IMR-90 (cell line): ENCODE data around the gene CKLF. TPM values are rescaled to one million over a fixed set of nuclear protein-coding genes. Genes with fewer than 3 reads are reported as not detected.
A peak's percentile ranks its signal among the peaks of the same experiment; 100 is the strongest.

Experiments
- ATAC-seq: fragments of 200-7000 bp; cut with Tn5 transposase; 2 replicates; pipeline ENCODE4 v1.9.1; 2020; ENCODE audit warnings: low read depth, mild to moderate bottlenecking, moderate library complexity
- BruUV-seq: library from RNA; stranded (reverse); fragments of 400-500 nt; replicated peaks from 2 replicates; lab custom pipeline; 2021; lab: Mats Ljungman, UMichigan
- CTCF ChIA-PET: fragments of 300-600 bp; formaldehyde crosslinking; extraction: SDS; loops from one replicate; lab custom pipeline; 2021; ENCODE audit warnings: antibody characterized with exemption; lab: Yijun Ruan, JAX
- POLR2A ChIA-PET: fragments of 300-600 bp; sonication (Branson Sonifier 250); formaldehyde crosslinking; loops from one replicate; lab custom pipeline; 2022; ENCODE audit warnings: antibody characterized with exemption; ENCODE audit not compliant: unreplicated experiment; lab: Charles Lee
- DNase-seq: peaks from one replicate; pipeline ENCODE4 v3.0.0; 2013
- H2AFZ ChIP-seq: replicated peaks from 2 replicates; pipeline ENCODE3; 2013; ENCODE audit warnings: low read length, mild to moderate bottlenecking; ENCODE audit not compliant: poor library complexity
- H2AK5ac ChIP-seq: 2 replicates; pipeline ENCODE4 v1.6.1; 2013; ENCODE audit warnings: low read depth, low read length, inconsistent platforms
- H2AK9ac ChIP-seq: replicated peaks from 2 replicates; pipeline ENCODE3; 2013; ENCODE audit warnings: mild to moderate bottlenecking, low read depth, low read length, moderate library complexity; ENCODE audit not compliant: poor library complexity
- H2BK120ac ChIP-seq: 2 replicates; pipeline ENCODE4 v1.6.1; 2013; ENCODE audit warnings: low read depth, low read length, inconsistent platforms
- H2BK15ac ChIP-seq: 3 replicates; pipeline ENCODE4 v1.6.1; 2013; ENCODE audit warnings: low read depth, low read length, inconsistent platforms
- H2BK20ac ChIP-seq: 2 replicates; pipeline ENCODE4 v1.6.1; 2013; ENCODE audit warnings: low read depth, mild to moderate bottlenecking, inconsistent platforms, low read length, moderate library complexity
- H2BK5ac ChIP-seq: 2 replicates; pipeline ENCODE4 v1.6.1; 2013; ENCODE audit warnings: mild to moderate bottlenecking, low read depth, low read length, inconsistent platforms; ENCODE audit not compliant: poor library complexity, severe bottlenecking
- H3K14ac ChIP-seq: replicated peaks from 2 replicates; pipeline ENCODE4 v1.6.1; 2013; ENCODE audit warnings: low read depth, low read length, inconsistent platforms
- H3K18ac ChIP-seq: 2 replicates; pipeline ENCODE4 v1.6.1; 2013; ENCODE audit warnings: low read depth, low read length, control low read depth
- H3K23ac ChIP-seq: 2 replicates; pipeline ENCODE4 v1.6.1; 2013; ENCODE audit warnings: low read depth, low read length, inconsistent platforms
- H3K27ac ChIP-seq: 2 replicates; pipeline ENCODE4 v1.5.1; 2013; ENCODE audit warnings: mild to moderate bottlenecking, control low read depth, low read length; ENCODE audit not compliant: insufficient read depth
- H3K27me3 ChIP-seq: 2 replicates; pipeline ENCODE4 v1.6.1; 2013; ENCODE audit warnings: low read length; ENCODE audit not compliant: control insufficient read depth, insufficient read depth
- H3K36me3 ChIP-seq: 2 replicates; pipeline ENCODE4 v1.6.1; 2013; ENCODE audit warnings: low read length, mixed read lengths; ENCODE audit not compliant: control insufficient read depth, insufficient read depth
- H3K4ac ChIP-seq: 2 replicates; pipeline ENCODE4 v1.6.1; 2013; ENCODE audit warnings: low read depth, low read length, inconsistent platforms
- H3K4me1 ChIP-seq: 2 replicates; pipeline ENCODE4 v1.6.1; 2013; ENCODE audit warnings: low read length, mixed read lengths; ENCODE audit not compliant: control insufficient read depth, insufficient read depth
- H3K4me2 ChIP-seq: 2 replicates; pipeline ENCODE4 v1.6.1; 2013; ENCODE audit warnings: low read depth, mild to moderate bottlenecking, control low read depth, low read length, moderate library complexity
- H3K4me3 ChIP-seq: 2 replicates; pipeline ENCODE4 v1.5.1; 2013; ENCODE audit warnings: low read depth, mild to moderate bottlenecking, control low read depth, low read length, moderate library complexity; ENCODE audit not compliant: insufficient read depth
- H3K56ac ChIP-seq: 2 replicates; pipeline ENCODE4 v1.6.1; 2013; ENCODE audit warnings: low read length, inconsistent platforms; ENCODE audit not compliant: insufficient read depth; ENCODE audit errors: extremely low read depth
- H3K79me1 ChIP-seq, 2 experiments: 2 replicates each; pipeline ENCODE4 v1.6.1; 2013; ENCODE audit warnings: low read length in 2 of 2, inconsistent platforms in 1 of 2, low read depth in 1 of 2
- H3K9ac ChIP-seq: 2 replicates; pipeline ENCODE4 v1.6.1; 2013; ENCODE audit warnings: low read depth, low read length, control low read depth
- H3K9me1 ChIP-seq: 2 replicates; pipeline ENCODE4 v1.6.1; 2013; ENCODE audit warnings: low read length, inconsistent platforms; ENCODE audit not compliant: insufficient read depth
- H3K9me3 ChIP-seq: 2 replicates; pipeline ENCODE4 v1.6.1; 2013; ENCODE audit warnings: low read length; ENCODE audit not compliant: control insufficient read depth, insufficient read depth
- H4K20me1 ChIP-seq: 2 replicates; pipeline ENCODE4 v1.6.1; 2013; ENCODE audit warnings: low read length, inconsistent platforms; ENCODE audit not compliant: insufficient read depth
- H4K5ac ChIP-seq: 2 replicates; pipeline ENCODE4 v1.6.1; 2013; ENCODE audit warnings: mild to moderate bottlenecking, low read depth, low read length, control low read depth
- H4K8ac ChIP-seq, 2 experiments: 2 replicates each; pipeline ENCODE4 v1.6.1; 2013; ENCODE audit warnings: low read depth in 2 of 2, low read length in 2 of 2, control low read depth in 1 of 2, inconsistent platforms in 1 of 2
- H4K91ac ChIP-seq: 2 replicates; pipeline ENCODE4 v1.6.1; 2013; ENCODE audit warnings: low read depth, low read length, inconsistent platforms; ENCODE audit not compliant: insufficient read depth
- CHD1 ChIP-seq: IDR thresholded peaks from 2 replicates; pipeline ENCODE4 v1.6.1; 2012; ENCODE audit warnings: low read depth, low read length, improper control_type of control experiment
- FOS ChIP-seq: fragments of 150-350 bp; IDR thresholded peaks from 2 replicates; pipeline ENCODE4 v1.6.1; 2016; ENCODE audit warnings: low read depth, low read length
- MAFK ChIP-seq: IDR thresholded peaks from 2 replicates; pipeline ENCODE4 v1.6.1; 2012; ENCODE audit warnings: low read depth, low read length, improper control_type of control experiment
- NFE2L2 ChIP-seq: fragments of 150-350 bp; IDR thresholded peaks from 2 replicates; pipeline ENCODE4 v1.6.1; 2016; ENCODE audit warnings: low read depth, mild to moderate bottlenecking, low read length
- RAD21 ChIP-seq: IDR thresholded peaks from 2 replicates; pipeline ENCODE4 v1.6.1; 2012; ENCODE audit warnings: low read length, improper control_type of control experiment
- RCOR1 ChIP-seq: IDR thresholded peaks from 2 replicates; pipeline ENCODE4 v1.6.1; 2012; ENCODE audit warnings: mild to moderate bottlenecking, low read length, improper control_type of control experiment; ENCODE audit not compliant: insufficient replicate concordance
- SMC3 ChIP-seq: fragments of 150-350 bp; IDR thresholded peaks from 2 replicates; pipeline ENCODE4 v1.6.1; 2016; ENCODE audit warnings: low read depth, mild to moderate bottlenecking, antibody characterized with exemption, low read length, moderate library complexity
- WGBS, 2 experiments: methylation state at CpG; one replicate each; pipeline versions ENCODE4 v1.1.5 to v1.1.7; 2013; ENCODE audit warnings: missing lambda C conversion rate in 2 of 2; ENCODE audit not compliant: insufficient read length in 1 of 2; ENCODE audit errors: extremely low coverage in 2 of 2; 5-methylcytosine and 5-hydroxymethylcytosine counted together
- dilution Hi-C: fragments of 300-500 bp; cut with HindIII; formaldehyde crosslinking; loops from one replicate; pipeline ENCODE4 v1.14.3; 2018; ENCODE audit warnings: low sequenced_read_pairs; ENCODE audit not compliant: unreplicated experiment
- in situ Hi-C: fragments of 300-500 bp; cut with MboI; formaldehyde crosslinking; loops from 3 replicates; pipeline ENCODE4 v1.14.3; 2019; ENCODE audit warnings: low sequenced_read_pairs, inconsistent platforms, mixed read lengths
- intact Hi-C: fragments of 100-400 bp; cut with micrococcal nuclease; formaldehyde crosslinking; loops from 2 replicates; pipeline ENCODE4 v1.10.0; 2022
- polyA plus RNA-seq, 3 experiments: library from polyadenylated mRNA; depleted of rRNA; stranded (reverse); fragments of >200 nt; gene quantifications; 2 replicates each; pipeline ENCODE4 v1.2.3, GENCODE V29; 2012; ENCODE audit warnings: low replicate concordance in 1 of 3
- total RNA-seq: library from RNA; depleted of rRNA; stranded (reverse); fragments of >200 nt; gene quantifications from 2 replicates; pipeline ENCODE4 v1.2.3, GENCODE V29; 2012
- TF ChIP-seq, protein P1 (sequence below): fragments of 150-350 bp; IDR thresholded peaks from 2 replicates; pipeline ENCODE4 v1.6.1; 2017; ENCODE audit warnings: mild to moderate bottlenecking, antibody characterized with exemption, low read length, low read depth
- TF ChIP-seq, protein P2 (sequence below): conservative IDR thresholded peaks from 2 replicates; pipeline ENCODE4 v1.5.1; 2012; ENCODE audit warnings: mild to moderate bottlenecking, low read depth, low read length, improper control_type of control experiment

The CKLF gene
- total and polyA plus RNA-seq, 2 of the 4 experiments (the other 2 are of a cell fraction): 60.8 to 92.2 TPM

DNA sequence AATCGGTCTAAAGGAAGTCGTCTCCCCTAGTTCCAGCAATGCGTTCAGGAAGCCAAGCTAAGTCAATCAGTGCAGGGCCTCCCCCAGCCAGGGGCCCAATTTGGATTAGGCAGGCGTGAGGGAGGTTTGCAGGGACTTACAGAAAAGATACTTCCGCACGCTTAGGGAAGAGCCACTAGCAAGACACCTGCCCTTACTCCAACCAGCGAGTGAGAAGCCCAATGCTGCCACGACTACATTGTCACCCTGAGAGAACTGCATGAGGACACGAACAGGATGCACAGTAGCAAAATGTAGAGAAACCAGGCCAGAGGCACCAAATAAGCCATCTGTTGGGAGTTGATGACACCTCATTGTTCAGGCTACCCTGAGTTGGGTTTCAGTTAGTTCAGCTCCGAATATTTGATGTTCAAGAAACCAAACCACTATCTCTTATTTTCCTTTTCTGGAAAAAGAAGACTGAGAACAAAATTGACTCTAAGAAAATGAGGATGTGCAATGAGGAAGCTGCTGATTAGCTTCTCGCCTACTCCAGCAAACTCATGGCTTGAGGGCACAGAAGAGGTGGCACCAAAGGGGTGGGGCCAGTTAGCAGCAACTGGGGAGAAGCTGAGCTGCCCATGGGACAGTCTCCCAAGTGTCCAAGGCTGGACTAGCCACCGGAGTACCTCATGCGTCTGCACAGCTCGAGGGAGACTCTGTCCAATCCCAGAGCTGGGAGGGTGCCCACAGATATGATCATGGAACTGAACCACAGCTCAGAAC lies 31.8 kb upstream of the CKLF start:
- Histone ChIP-seq H2AK9ac (no peak overlapping the region), H3K18ac (no peak overlapping the region), H3K4ac (peak overlapping the region; percentile 81), H3K9me1 (peaks cover 33% of the 10 kb centered on the region), H2AFZ (peak overlapping the region; percentile 5), H3K4me2 (no peak overlapping the region), H4K8ac (0 out of 4 replicates have a peak overlapping the region, but pooled peaks of 1 of the 2 experiments have one; percentile 12), H3K36me3 (peaks cover 6% of the 10 kb centered on the region; the same call in 1 of the 2 replicates), H3K23ac (no peak overlapping the region), H3K27me3 (no peaks in the 10 kb centered on the region), H4K5ac (no peak overlapping the region; the same call in 1 of the 2 replicates), H2BK5ac (no peak overlapping the region), H3K79me1 (peaks cover 3 to 39% of the 10 kb centered on the region in 2 experiments; a peak in 3 of 4 replicates), H3K27ac (no peak overlapping the region), H2AK5ac (peak overlapping the region; percentile 85), H3K4me1 (peaks cover 28% of the 10 kb centered on the region), H4K91ac (peak overlapping the region; percentile 58), H4K20me1 (no peaks in the 10 kb centered on the region; the same call in 1 of the 2 replicates), H3K56ac (no peak overlapping the region), H3K14ac (peak overlapping the region; percentile 79; the same call in 1 of the 2 replicates), H2BK20ac (peak overlapping the region; percentile 3; the same call in 1 of the 2 replicates), H2BK120ac (no peak overlapping the region), H2BK15ac (0 out of 3 replicates have a peak overlapping the region, but pooled peaks have one; percentile 87), H3K9me3 (no peaks in the 10 kb centered on the region), H3K9ac (no peak overlapping the region), H3K4me3 (no peak overlapping the region)
- TF ChIP-seq FOS: no peak
- no peak for TF ChIP-seq MAFK
- no peak for TF ChIP-seq NFE2L2
- TF ChIP-seq, protein P1, sequence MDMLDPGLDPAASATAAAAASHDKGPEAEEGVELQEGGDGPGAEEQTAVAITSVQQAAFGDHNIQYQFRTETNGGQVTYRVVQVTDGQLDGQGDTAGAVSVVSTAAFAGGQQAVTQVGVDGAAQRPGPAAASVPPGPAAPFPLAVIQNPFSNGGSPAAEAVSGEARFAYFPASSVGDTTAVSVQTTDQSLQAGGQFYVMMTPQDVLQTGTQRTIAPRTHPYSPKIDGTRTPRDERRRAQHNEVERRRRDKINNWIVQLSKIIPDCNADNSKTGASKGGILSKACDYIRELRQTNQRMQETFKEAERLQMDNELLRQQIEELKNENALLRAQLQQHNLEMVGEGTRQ: no peak
- TF ChIP-seq SMC3: no peak
- TF ChIP-seq, protein P2, sequence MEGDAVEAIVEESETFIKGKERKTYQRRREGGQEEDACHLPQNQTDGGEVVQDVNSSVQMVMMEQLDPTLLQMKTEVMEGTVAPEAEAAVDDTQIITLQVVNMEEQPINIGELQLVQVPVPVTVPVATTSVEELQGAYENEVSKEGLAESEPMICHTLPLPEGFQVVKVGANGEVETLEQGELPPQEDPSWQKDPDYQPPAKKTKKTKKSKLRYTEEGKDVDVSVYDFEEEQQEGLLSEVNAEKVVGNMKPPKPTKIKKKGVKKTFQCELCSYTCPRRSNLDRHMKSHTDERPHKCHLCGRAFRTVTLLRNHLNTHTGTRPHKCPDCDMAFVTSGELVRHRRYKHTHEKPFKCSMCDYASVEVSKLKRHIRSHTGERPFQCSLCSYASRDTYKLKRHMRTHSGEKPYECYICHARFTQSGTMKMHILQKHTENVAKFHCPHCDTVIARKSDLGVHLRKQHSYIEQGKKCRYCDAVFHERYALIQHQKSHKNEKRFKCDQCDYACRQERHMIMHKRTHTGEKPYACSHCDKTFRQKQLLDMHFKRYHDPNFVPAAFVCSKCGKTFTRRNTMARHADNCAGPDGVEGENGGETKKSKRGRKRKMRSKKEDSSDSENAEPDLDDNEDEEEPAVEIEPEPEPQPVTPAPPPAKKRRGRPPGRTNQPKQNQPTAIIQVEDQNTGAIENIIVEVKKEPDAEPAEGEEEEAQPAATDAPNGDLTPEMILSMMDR: no peak
- TF ChIP-seq CHD1: no peak
- no peak for TF ChIP-seq RCOR1
- TF ChIP-seq RAD21: no peak
- intact Hi-C loops: no loop called here
- in situ Hi-C loops: no loop called here
- ATAC-seq (no peak), DNase-seq (no peak)
- dilution Hi-C loops: no loop called here
- BruUV-seq: no TSS peak
- POLR2A ChIA-PET: no interaction called here
- CTCF ChIA-PET: no interaction called here
- WGBS, 2 experiments: 93% methylated on average over 5 of the region's 14 CpGs; no CpG with 5 or more reads in 1 of the 2 experiments
